H1 (cell line): ENCODE results near the gene TMEM271.

Source experiments
- GABPA ChIP-seq: IDR thresholded peaks from 2 replicates; pipeline ENCODE4 v1.6.1; 2011; ENCODE audit warnings: mild to moderate bottlenecking, low read length, moderate library complexity, borderline replicate concordance; ENCODE audit not compliant: insufficient read depth
- POLR2A ChIP-seq, 2 experiments: IDR thresholded peaks; 1 replicate in 1 of 2; 2 replicates in 1 of 2; pipeline ENCODE4 v1.6.1; 2011; ENCODE audit warnings: low read depth in 2 of 2, low read length in 2 of 2, mild to moderate bottlenecking in 2 of 2; ENCODE audit errors: control extremely low read depth in 1 of 2
- POLR2AphosphoS5 ChIP-seq: IDR thresholded peaks from 2 replicates; pipeline ENCODE4 v1.6.1; 2011; ENCODE audit warnings: low read depth, low read length
- TAF1 ChIP-seq: IDR thresholded peaks from 2 replicates; pipeline ENCODE4 v1.6.1; 2011; ENCODE audit warnings: mild to moderate bottlenecking, low read depth, low read length

- no peak for TF ChIP-seq TAF1
- TF ChIP-seq GABPA = no peak
- TF ChIP-seq POLR2A (IDR thresholded peaks at IDR 0.05; ENCODE audit: control extremely low read depth in 1 of 2, low read depth in 2 of 2, low read length in 2 of 2) = no peak
- no peak for TF ChIP-seq POLR2AphosphoS5
These were observed 41.8 kb upstream of the TMEM271 start for GRCh38 chr4:617644-618641.
